ENCODE results near the gene PARD3.

GRCh38 chr10:34160595-34160994 lies 654.5 kb downstream of the PARD3 start:
- TF ChIP-seq CTCF (IDR thresholded peaks at IDR 0.05) = no peak
- TF ChIP-seq EP300 (IDR thresholded peaks at IDR 0.05) = no peak
- no peak for TF ChIP-seq POLR2AphosphoS5 (IDR thresholded peaks at IDR 0.05)
- no peak for TF ChIP-seq POLR2A (IDR thresholded peaks at IDR 0.05)
